ENCODE results near the gene TBC1D22A. TPM values are rescaled to one million over a fixed set of nuclear protein-coding genes. Genes with fewer than 3 reads are reported as not detected.

TBC1D22A gene
- total RNA-seq, 2 donors from 2014 or later, result 28.9 to 31.3 TPM

DNA sequence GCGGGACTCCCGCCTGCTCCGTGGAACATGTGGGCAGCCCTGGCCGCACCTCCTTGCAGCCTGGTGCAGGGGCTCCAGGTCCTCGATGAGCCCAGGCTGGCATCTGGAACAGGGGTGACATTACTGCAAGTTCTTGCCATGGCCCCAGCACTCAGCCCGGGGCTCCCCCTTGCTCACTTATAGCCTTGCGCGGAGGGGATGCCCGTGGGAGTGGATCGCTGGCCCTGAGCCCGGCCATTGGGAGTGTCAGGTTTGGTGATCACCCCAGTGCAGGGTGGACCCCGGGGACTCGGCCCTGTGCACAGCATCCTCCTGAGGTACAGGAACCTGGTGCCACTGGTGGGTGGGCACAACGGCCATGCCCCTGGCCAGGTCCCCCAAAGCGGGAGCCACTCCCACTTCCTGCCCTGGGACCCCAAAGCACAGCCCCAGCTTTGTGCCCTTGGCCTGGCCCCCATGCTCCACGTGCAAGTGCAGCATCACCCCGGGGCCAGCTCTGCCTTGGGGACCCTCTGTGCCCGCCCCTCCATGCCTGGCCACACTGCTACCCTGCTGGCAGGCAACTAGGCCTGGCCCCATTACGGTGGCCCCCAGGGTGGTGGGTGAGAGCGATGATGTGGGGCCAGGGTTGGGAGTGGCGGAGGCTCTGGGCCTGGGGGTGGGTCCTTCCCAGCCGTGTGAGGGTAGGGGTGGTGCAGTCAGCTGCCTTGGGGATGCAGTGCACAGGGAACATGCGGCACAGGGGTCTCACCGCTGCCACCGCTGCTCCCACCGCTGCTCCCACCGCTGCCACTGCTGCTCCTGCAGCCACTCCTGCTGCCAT, 439.8 kb downstream of the TBC1D22A start:
- no peaks in the 10 kb centered on the region for H3K27me3 ChIP-seq (replicated peaks; ENCODE audit: insufficient read depth)

DNA sequence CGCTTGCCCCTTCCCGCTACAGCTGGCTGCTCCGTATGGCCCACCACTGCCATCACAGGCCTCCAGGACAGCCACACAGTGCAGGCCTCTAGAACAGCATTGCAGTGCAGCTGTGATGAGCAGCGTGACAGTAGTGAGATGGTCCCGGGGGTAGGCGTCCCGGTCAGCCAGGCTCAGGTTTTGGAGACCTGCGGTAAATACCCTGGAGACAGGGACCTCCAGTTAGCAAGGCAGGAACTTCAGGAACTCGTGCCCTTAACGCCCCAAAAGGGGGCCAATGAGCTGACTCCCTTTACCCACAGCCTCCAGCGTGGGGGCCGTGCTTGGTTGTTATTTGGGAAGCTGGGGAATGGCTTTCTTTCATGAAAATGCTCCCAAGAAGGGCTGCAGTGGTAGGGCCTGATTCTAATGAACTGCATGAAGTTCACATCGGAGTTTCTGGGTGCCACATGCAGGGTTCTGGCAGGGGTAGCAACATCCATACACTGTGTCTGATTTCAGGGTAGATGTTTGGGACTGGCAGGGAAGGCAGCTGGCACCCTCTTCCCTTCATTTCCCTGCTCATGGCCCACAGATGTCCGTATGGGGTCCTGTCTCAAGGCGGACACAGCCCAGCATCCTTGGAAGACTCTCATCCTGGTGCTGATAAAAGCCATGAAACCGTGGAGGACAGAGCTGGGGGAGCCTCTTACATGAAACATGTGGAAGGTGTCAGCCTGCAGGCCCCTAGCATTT, 440.5 kb downstream of the TBC1D22A start:
- no peak for DNase-seq (ENCODE audit: low spot score)
- Histone ChIP-seq H3K4me3 (no peak overlapping the region), H3K9me3 (no peaks in the 10 kb centered on the region), H3K4me1 (ENCODE audit: control insufficient read depth in 1 of 2, low read depth in 2 of 2) (no peaks in the 10 kb centered on the region), H3K36me3 (no peaks in the 10 kb centered on the region), H3K27ac (no peak overlapping the region), H3K27me3 (replicated peaks; ENCODE audit: insufficient read depth) (no peaks in the 10 kb centered on the region)
- TF ChIP-seq, protein P1, sequence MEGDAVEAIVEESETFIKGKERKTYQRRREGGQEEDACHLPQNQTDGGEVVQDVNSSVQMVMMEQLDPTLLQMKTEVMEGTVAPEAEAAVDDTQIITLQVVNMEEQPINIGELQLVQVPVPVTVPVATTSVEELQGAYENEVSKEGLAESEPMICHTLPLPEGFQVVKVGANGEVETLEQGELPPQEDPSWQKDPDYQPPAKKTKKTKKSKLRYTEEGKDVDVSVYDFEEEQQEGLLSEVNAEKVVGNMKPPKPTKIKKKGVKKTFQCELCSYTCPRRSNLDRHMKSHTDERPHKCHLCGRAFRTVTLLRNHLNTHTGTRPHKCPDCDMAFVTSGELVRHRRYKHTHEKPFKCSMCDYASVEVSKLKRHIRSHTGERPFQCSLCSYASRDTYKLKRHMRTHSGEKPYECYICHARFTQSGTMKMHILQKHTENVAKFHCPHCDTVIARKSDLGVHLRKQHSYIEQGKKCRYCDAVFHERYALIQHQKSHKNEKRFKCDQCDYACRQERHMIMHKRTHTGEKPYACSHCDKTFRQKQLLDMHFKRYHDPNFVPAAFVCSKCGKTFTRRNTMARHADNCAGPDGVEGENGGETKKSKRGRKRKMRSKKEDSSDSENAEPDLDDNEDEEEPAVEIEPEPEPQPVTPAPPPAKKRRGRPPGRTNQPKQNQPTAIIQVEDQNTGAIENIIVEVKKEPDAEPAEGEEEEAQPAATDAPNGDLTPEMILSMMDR (IDR thresholded peaks at IDR 0.05), result no peak
- ATAC-seq (ENCODE audit: insufficient number of reproducible peaks, low FRiP score, low read depth), result no peak

More for the DNA sequence above, 439.8 kb downstream of the TBC1D22A start:
- H3K9me3 ChIP-seq, result no peaks in the 10 kb centered on the region
- H3K4me3 ChIP-seq, result no peak overlapping the region
- no peaks in the 10 kb centered on the region for H3K4me1 ChIP-seq (ENCODE audit: control insufficient read depth in 1 of 2, low read depth in 2 of 2)
- TF ChIP-seq, protein P1 (IDR thresholded peaks at IDR 0.05), result no peak
- DNase-seq (ENCODE audit: low spot score) (no peak), ATAC-seq (ENCODE audit: insufficient number of reproducible peaks, low FRiP score, low read depth) (no peak)
- H3K36me3 ChIP-seq, result no peaks in the 10 kb centered on the region
- no peak overlapping the region for H3K27ac ChIP-seq

GRCh38 chr22:47203554-47203991, 441.1 kb downstream of the TBC1D22A start:
- no peak for DNase-seq (ENCODE audit: low spot score)
- H3K27me3 ChIP-seq (replicated peaks; ENCODE audit: insufficient read depth), result no peaks in the 10 kb centered on the region

GRCh38 chr22:47204002-47204979, 441.8 kb downstream of the TBC1D22A start:
- H3K27ac ChIP-seq, result no peak overlapping the region
- no peak for DNase-seq (ENCODE audit: low spot score)
- no peaks in the 10 kb centered on the region for H3K9me3 ChIP-seq
- no peaks in the 10 kb centered on the region for H3K27me3 ChIP-seq (replicated peaks; ENCODE audit: insufficient read depth)
- no peak overlapping the region for H3K4me3 ChIP-seq
- TF ChIP-seq, protein P1 (IDR thresholded peaks at IDR 0.05), result no peak
- H3K4me1 ChIP-seq (ENCODE audit: control insufficient read depth in 1 of 2, low read depth in 2 of 2), result no peaks in the 10 kb centered on the region
- ATAC-seq (ENCODE audit: insufficient number of reproducible peaks, low FRiP score, low read depth), result no peak
- no peaks in the 10 kb centered on the region for H3K36me3 ChIP-seq

More at GRCh38 chr22:47203554-47203991, 441.1 kb downstream of the TBC1D22A start:
- no peak for ATAC-seq (ENCODE audit: insufficient number of reproducible peaks, low FRiP score, low read depth)
- Histone ChIP-seq H3K9me3 (no peaks in the 10 kb centered on the region), H3K4me1 (ENCODE audit: control insufficient read depth in 1 of 2, low read depth in 2 of 2) (no peaks in the 10 kb centered on the region), H3K4me3 (no peak overlapping the region), H3K36me3 (no peaks in the 10 kb centered on the region), H3K27ac (no peak overlapping the region)
- TF ChIP-seq, protein P1 (IDR thresholded peaks at IDR 0.05), result no peak
